ENCODE measurements around the gene ELFN1. TPM values are rescaled to one million over a fixed set of nuclear protein-coding genes. Genes with fewer than 3 reads are reported as not detected.

ELFN1 gene
- polyA plus RNA-seq, 1 donor from 2014 or later, result 0.54 TPM

DNA sequence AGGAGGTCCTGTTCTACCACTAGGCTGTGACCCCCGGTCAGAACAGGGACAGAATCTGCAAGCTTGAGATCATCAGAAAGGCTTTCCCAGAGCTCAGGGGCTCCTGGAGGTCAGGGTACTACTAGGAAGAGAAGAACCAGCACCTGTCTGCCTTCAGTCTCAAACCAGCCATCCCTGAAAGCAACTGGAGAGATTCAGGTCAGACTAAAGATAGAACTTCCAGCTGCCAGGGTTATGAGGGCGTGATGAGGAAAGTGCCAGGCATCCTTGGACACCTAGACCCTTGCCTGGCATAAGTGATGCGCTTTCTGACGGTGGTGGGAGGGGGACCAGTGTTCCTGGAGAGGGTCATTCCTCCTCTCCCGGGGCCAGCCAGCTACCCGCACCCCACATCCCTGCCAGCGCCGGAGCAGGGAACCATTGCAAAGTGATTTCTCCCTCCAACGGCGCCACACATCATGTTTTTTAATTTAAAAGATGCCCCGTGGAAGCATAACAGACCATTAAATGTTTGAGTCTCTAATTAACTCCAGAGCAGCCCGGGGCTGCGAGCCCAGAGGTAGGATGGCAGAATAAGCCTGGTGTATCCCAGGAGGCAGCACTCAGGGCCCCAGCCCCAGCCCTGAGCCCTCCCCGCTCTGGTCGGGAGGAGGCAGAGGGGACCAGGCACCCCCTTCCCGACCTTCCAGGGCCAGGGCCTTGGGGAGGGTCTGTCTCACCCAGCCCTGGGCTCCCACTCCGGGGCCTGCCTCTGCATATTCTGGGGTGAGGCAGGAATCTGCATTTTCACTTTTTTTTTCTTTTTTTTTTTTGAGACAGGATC, 64.0 kb downstream of the ELFN1 start:
- H3K4me3 Mint-ChIP-seq, result no peak overlapping the region
- peaks cover 0 to 5% (median 2%) of the 10 kb centered on the region in 3 donors for H3K4me1 Mint-ChIP-seq
- peaks cover 9% of the 10 kb centered on the region for H3K27me3 Mint-ChIP-seq
- H3K9me3 Mint-ChIP-seq, result no peaks in the 10 kb centered on the region
- no peak overlapping the region for H3K27ac Mint-ChIP-seq
- H3K36me3 Mint-ChIP-seq, result no peaks in the 10 kb centered on the region

- H3K27ac Mint-ChIP-seq, result no peak overlapping the region
- H3K27me3 Mint-ChIP-seq, result peaks cover 12% of the 10 kb centered on the region
- H3K4me3 Mint-ChIP-seq, result no peak overlapping the region
- H3K36me3 Mint-ChIP-seq, result no peaks in the 10 kb centered on the region
- peaks cover 0 to 5% (median 2%) of the 10 kb centered on the region in 3 donors for H3K4me1 Mint-ChIP-seq
- H3K9me3 Mint-ChIP-seq, result peaks cover 0 to under 1% (median 0%) of the 10 kb centered on the region in 3 donors
Observed at GRCh38 chr7:1735262-1735661, 65.2 kb downstream of the ELFN1 start.

DNA sequence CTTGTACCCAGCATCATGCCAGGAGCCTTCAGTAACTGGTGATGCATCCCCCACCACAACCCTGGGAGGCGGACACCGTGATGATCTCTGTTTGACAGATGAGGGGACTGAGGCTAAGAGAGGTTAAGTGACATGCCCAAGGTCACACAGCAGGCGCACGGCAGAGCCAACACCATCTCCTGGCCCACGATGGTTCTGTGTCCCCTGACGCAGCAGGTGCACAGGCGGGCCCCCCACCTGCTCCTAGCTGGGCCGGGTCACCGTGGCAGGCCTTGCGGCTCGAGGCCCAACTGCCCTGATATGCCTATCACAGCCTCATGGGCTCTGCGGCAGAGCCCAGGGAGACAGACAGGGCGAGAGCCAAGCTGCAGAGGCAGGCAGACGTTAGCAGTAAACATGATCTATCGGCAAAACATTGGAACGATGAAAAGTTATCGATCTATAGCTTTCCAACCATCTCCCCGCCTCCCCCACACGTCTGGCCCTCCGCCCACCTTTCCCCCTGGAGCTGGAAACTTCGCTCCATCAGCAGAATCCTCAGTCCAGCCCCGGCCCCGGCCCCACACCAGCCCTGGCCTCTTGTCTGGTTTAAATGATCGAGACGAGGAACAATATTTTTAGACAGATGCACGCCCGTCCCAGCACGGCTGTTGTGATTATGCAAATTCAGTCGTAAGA, 65.9 kb downstream of the ELFN1 start:
- no peak overlapping the region for H3K27ac Mint-ChIP-seq
- H3K36me3 Mint-ChIP-seq, result no peaks in the 10 kb centered on the region
- peaks cover 0 to 5% (median 2%) of the 10 kb centered on the region in 3 donors for H3K4me1 Mint-ChIP-seq
- H3K4me3 Mint-ChIP-seq, result peak overlapping the region in 1 of 4 donors; percentile 72
- H3K9me3 Mint-ChIP-seq, result peaks cover 0 to 1% (median 0%) of the 10 kb centered on the region in 3 donors
- H3K27me3 Mint-ChIP-seq, result peaks cover 15% of the 10 kb centered on the region

DNA sequence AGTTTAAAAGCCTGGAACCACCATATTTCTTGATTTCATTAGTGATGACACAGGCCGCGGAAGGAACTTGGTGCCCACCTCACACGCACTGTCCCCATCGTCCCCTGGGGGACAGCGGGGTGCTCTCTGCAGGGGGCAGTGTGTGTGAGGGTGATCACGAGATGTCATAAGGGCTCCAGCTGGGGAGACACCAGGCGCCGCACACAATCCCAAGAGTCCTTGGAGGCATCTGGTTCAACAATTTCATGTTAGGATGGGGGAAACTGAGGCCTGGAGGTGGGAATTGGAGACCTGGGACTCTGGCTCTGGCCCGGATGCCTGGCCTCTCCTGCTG, 66.4 kb downstream of the ELFN1 start:
- Mint-ChIP-seq H3K36me3 (no peaks in the 10 kb centered on the region), H3K4me3 (no peak overlapping the region), H3K9me3 (peaks cover 0 to 1% (median 0%) of the 10 kb centered on the region in 3 donors), H3K27ac (no peak overlapping the region), H3K4me1 (peaks cover 0 to 5% (median 2%) of the 10 kb centered on the region in 3 donors), H3K27me3 (peaks cover 17% of the 10 kb centered on the region)

- Mint-ChIP-seq H3K27me3 (peaks cover 18% of the 10 kb centered on the region), H3K4me1 (peaks cover 0 to 8% (median 2%) of the 10 kb centered on the region in 3 donors), H3K9me3 (peaks cover 0 to 1% (median 0%) of the 10 kb centered on the region in 3 donors), H3K27ac (no peak overlapping the region), H3K36me3 (no peaks in the 10 kb centered on the region), H3K4me3 (no peak overlapping the region)
Observed at GRCh38 chr7:1736830-1737229, 66.8 kb downstream of the ELFN1 start.

GRCh38 chr7:1737523-1737922, 67.4 kb downstream of the ELFN1 start:
- no peak overlapping the region for H3K27ac Mint-ChIP-seq
- H3K36me3 Mint-ChIP-seq, result no peaks in the 10 kb centered on the region
- peaks cover 17% of the 10 kb centered on the region for H3K27me3 Mint-ChIP-seq
- H3K9me3 Mint-ChIP-seq, result peaks cover 0 to 1% (median 0%) of the 10 kb centered on the region in 3 donors
- no peak overlapping the region for H3K4me3 Mint-ChIP-seq
- peaks cover 0 to 10% (median 2%) of the 10 kb centered on the region in 3 donors for H3K4me1 Mint-ChIP-seq

- Mint-ChIP-seq H3K27ac (no peak overlapping the region), H3K27me3 (peaks cover 17% of the 10 kb centered on the region), H3K9me3 (peaks cover 0 to 1% (median 0%) of the 10 kb centered on the region in 3 donors), H3K36me3 (no peaks in the 10 kb centered on the region), H3K4me3 (no peak overlapping the region), H3K4me1 (peaks cover 0 to 13% (median 5%) of the 10 kb centered on the region in 3 donors)
Observed at GRCh38 chr7:1737956-1738355, 67.9 kb downstream of the ELFN1 start.

GRCh38 chr7:1738511-1738910, 68.4 kb downstream of the ELFN1 start:
- peak overlapping the region in 1 of 3 donors; percentile 78 for H3K27ac Mint-ChIP-seq
- no peaks in the 10 kb centered on the region for H3K36me3 Mint-ChIP-seq
- H3K9me3 Mint-ChIP-seq, result peaks cover 0 to 1% (median 0%) of the 10 kb centered on the region in 3 donors
- peaks cover 0 to 13% (median 5%) of the 10 kb centered on the region in 3 donors for H3K4me1 Mint-ChIP-seq
- no peak overlapping the region for H3K4me3 Mint-ChIP-seq
- H3K27me3 Mint-ChIP-seq, result peaks cover 17% of the 10 kb centered on the region

- no peaks in the 10 kb centered on the region for H3K36me3 Mint-ChIP-seq
- H3K27me3 Mint-ChIP-seq, result peaks cover 17% of the 10 kb centered on the region
- H3K27ac Mint-ChIP-seq, result no peak overlapping the region
- H3K4me3 Mint-ChIP-seq, result no peak overlapping the region
- peaks cover 0 to 13% (median 5%) of the 10 kb centered on the region in 3 donors for H3K4me1 Mint-ChIP-seq
- H3K9me3 Mint-ChIP-seq, result peaks cover 0 to 1% (median 0%) of the 10 kb centered on the region in 3 donors
Observed at GRCh38 chr7:1738956-1739355, 68.9 kb downstream of the ELFN1 start.

DNA sequence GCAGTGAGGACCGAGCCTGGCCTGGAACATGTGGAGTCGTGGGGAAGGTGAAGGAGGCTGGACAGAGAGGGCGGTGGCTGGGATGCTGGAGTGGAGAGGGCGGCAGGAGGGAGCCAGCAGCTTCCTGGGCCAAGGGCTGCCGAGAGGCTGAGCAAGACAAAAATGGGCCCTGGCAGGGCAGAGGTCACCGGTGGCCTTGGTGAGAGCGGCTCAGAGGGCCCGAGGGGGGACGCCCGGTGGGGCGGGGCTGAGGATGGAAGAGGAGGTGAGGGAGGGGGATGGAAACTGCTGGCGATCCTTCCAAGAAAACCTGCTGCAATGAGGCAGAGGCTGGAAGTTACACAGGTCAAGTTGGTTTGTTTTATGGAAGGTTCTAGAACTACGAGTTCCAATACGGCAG, 69.5 kb downstream of the ELFN1 start:
- H3K4me3 Mint-ChIP-seq, result peak overlapping the region in 1 of 4 donors; percentile 45
- peaks cover 0 to 1% (median 0%) of the 10 kb centered on the region in 3 donors for H3K9me3 Mint-ChIP-seq
- peaks cover 0 to 13% (median 5%) of the 10 kb centered on the region in 3 donors for H3K4me1 Mint-ChIP-seq
- H3K27me3 Mint-ChIP-seq, result peaks cover 17% of the 10 kb centered on the region
- no peak overlapping the region for H3K27ac Mint-ChIP-seq
- no peaks in the 10 kb centered on the region for H3K36me3 Mint-ChIP-seq

GRCh38 chr7:1740214-1740613, 70.1 kb downstream of the ELFN1 start:
- peaks cover 0 to 13% (median 5%) of the 10 kb centered on the region in 3 donors for H3K4me1 Mint-ChIP-seq
- peaks cover 17% of the 10 kb centered on the region for H3K27me3 Mint-ChIP-seq
- no peaks in the 10 kb centered on the region for H3K36me3 Mint-ChIP-seq
- peaks cover 0 to 1% (median 0%) of the 10 kb centered on the region in 3 donors for H3K9me3 Mint-ChIP-seq
- H3K27ac Mint-ChIP-seq, result no peak overlapping the region
- peak overlapping the region in 1 of 4 donors; percentile 63 for H3K4me3 Mint-ChIP-seq

GRCh38 chr7:1741246-1741645, 71.2 kb downstream of the ELFN1 start:
- peak overlapping the region in 2 of 4 donors; percentile 51 to 61 for H3K4me3 Mint-ChIP-seq
- peaks cover 0 to 13% (median 5%) of the 10 kb centered on the region in 3 donors for H3K4me1 Mint-ChIP-seq
- H3K27ac Mint-ChIP-seq, result no peak overlapping the region
- peaks cover 0 to 1% (median 0%) of the 10 kb centered on the region in 3 donors for H3K9me3 Mint-ChIP-seq
- no peaks in the 10 kb centered on the region for H3K36me3 Mint-ChIP-seq
- peaks cover 17% of the 10 kb centered on the region for H3K27me3 Mint-ChIP-seq

GRCh38 chr7:1741751-1742554, 71.9 kb downstream of the ELFN1 start:
- no peak overlapping the region for H3K27ac Mint-ChIP-seq

DNA sequence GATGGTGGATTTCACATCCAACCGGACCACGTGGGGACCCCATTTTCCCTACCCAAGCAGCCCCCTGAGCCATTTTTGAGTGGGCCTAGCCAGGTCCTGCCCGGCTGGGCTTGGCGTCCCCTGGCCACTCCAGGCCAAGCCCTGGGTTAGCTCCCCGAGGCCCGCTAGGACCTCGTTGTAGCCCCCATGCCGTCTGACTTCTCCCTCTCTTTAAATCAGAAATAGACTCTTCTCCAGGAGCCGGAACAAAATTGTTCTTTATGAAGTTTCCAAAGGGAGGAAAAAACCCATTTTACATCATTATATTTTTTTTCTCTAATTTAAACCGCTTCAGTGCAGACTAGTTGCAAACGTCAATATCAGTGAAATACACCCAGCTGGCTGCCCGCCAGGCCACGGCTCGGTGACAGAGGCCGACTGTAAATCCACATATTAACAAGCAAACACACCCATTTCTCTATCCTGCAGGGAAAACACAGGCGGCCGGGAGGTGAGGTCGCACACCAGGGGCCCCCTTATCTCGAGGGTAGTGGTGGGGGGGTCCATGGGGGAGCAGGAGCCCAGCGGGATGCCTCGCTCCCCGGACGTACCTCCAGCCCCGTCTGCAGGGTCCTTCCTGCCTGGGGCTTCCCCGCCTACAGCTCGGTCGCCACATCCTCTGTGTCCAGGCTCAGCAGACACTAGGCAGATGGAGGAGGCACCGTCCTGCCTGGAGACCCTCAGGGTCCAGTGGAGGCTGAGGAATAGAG, 72.7 kb downstream of the ELFN1 start:
- Mint-ChIP-seq H3K9me3 (peaks cover 0 to 1% (median 0%) of the 10 kb centered on the region in 3 donors), H3K4me3 (peak overlapping the region; percentile 27 to 86 (median 40)), H3K4me1 (peaks cover 0 to 13% (median 5%) of the 10 kb centered on the region in 3 donors), H3K27me3 (peaks cover 17% of the 10 kb centered on the region), H3K27ac (peak overlapping the region in 1 of 3 donors; percentile 59), H3K36me3 (no peaks in the 10 kb centered on the region)

More at GRCh38 chr7:1741751-1742554, 71.9 kb downstream of the ELFN1 start:
- H3K4me3 Mint-ChIP-seq, result peak overlapping the region in 3 of 4 donors; percentile 55 to 84 (median 61)
- H3K36me3 Mint-ChIP-seq, result no peaks in the 10 kb centered on the region
- peaks cover 0 to 1% (median 0%) of the 10 kb centered on the region in 3 donors for H3K9me3 Mint-ChIP-seq
- peaks cover 17% of the 10 kb centered on the region for H3K27me3 Mint-ChIP-seq
- H3K4me1 Mint-ChIP-seq, result peaks cover 0 to 13% (median 5%) of the 10 kb centered on the region in 3 donors
